Measurements from ENCODE around the gene SMOC1. TPM values are rescaled to one million over a fixed set of nuclear protein-coding genes. Genes with fewer than 3 reads are reported as not detected.

Gene SMOC1
- total RNA-seq, 2 donors from 2014 or later: 14.1 to 18.6 TPM

DNA sequence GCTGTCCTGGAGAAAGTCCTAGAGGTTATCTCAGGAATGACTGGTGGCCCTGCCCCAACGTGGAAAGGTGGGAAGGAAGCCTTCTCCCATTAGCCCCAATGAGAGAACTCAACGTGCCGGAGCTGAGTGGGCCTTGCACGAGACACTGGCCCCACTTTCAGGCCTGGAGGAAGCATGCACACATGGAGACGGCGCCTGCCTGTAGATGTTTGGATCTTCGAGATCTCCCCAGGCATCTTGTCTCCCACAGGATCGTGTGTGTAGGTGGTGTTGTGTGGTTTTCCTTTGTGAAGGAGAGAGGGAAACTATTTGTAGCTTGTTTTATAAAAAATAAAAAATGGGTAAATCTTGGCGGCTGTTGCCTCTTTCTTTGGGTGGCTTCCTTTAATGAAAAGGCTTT lies 152.8 kb downstream of the SMOC1 start:
- Histone ChIP-seq H3K4me3 (no peak overlapping the region), H3K27me3 (no peaks in the 10 kb centered on the region), H3K9me3 (no peaks in the 10 kb centered on the region), H3K4me1 (no peaks in the 10 kb centered on the region), H3K36me3 (no peaks in the 10 kb centered on the region), H3K27ac (no peak overlapping the region)
- TF ChIP-seq, protein P1, sequence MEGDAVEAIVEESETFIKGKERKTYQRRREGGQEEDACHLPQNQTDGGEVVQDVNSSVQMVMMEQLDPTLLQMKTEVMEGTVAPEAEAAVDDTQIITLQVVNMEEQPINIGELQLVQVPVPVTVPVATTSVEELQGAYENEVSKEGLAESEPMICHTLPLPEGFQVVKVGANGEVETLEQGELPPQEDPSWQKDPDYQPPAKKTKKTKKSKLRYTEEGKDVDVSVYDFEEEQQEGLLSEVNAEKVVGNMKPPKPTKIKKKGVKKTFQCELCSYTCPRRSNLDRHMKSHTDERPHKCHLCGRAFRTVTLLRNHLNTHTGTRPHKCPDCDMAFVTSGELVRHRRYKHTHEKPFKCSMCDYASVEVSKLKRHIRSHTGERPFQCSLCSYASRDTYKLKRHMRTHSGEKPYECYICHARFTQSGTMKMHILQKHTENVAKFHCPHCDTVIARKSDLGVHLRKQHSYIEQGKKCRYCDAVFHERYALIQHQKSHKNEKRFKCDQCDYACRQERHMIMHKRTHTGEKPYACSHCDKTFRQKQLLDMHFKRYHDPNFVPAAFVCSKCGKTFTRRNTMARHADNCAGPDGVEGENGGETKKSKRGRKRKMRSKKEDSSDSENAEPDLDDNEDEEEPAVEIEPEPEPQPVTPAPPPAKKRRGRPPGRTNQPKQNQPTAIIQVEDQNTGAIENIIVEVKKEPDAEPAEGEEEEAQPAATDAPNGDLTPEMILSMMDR (IDR thresholded peaks at IDR 0.05): no peak
- DNase-seq (ENCODE audit: low spot score): no peak

DNA sequence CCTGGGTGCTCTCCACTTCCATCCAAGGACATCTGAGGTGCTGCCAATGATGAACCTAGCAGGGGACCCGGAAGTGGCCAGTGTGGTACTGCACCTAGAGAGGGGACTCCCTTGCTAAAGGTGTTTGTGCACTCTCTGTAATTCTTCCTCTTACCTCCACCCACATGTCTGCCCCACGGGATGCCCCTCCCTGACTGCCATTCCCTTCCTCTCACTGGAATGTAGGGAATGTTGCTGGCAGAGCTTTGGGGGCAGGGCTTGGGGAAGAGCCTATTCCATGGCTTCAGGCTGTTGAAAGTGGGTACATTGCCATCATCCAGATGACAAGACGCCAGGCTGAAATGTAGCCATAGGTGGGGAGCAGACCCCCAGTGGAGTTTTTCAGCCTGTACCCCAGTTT lies 153.2 kb downstream of the SMOC1 start:
- no peaks in the 10 kb centered on the region for H3K27me3 ChIP-seq
- no peaks in the 10 kb centered on the region for H3K9me3 ChIP-seq
- no peak overlapping the region for H3K4me3 ChIP-seq
- H3K36me3 ChIP-seq: no peaks in the 10 kb centered on the region
- TF ChIP-seq, protein P1 (IDR thresholded peaks at IDR 0.05): no peak
- DNase-seq (ENCODE audit: low spot score): no peak
- no peaks in the 10 kb centered on the region for H3K4me1 ChIP-seq
- no peak overlapping the region for H3K27ac ChIP-seq

DNA sequence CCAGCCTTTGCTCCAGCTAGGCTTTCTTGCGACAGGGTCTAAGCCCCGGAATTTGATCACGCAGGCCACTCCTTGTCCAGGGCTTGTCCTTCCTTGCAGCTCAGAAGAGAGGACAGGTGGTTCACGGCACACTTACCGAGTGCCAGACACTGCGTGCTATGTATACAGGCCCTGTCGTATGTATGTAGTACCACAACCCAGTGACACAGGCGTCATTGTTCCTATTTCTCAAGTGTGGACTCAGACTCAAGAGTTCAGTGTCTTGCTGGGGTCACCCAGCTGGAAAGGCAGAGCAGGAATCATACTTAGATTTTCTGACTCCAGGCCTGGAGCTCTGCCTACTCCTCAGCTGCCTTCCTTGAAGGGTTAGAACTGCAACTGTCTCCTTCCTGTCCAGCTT lies 153.9 kb downstream of the SMOC1 start:
- TF ChIP-seq, protein P1 (IDR thresholded peaks at IDR 0.05): no peak
- no peak for DNase-seq (ENCODE audit: low spot score)
- Histone ChIP-seq H3K27me3 (no peaks in the 10 kb centered on the region), H3K36me3 (no peaks in the 10 kb centered on the region), H3K27ac (no peak overlapping the region), H3K4me1 (no peaks in the 10 kb centered on the region), H3K4me3 (no peak overlapping the region), H3K9me3 (no peaks in the 10 kb centered on the region)

DNA sequence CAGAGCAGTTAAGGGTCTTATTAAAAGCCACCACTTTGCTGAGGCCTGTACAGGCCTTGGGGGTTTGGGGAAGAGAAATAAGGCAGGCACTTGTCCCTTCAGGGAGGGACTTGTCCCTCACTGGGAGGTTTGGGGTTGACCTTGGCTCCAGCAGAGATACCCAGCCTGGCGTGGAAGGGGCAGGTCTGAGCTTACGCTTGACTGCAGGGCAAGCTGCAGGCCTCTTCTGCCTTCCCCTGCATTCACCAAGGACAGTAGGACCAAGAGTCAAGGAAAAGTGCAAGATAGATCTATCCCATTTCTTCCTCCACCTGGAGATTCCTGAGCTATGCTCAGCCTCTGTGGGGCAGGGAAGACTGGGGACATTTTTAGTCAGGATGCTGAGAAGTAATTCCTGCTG lies 154.3 kb downstream of the SMOC1 start:
- DNase-seq (ENCODE audit: low spot score): no peak
- Histone ChIP-seq H3K4me1 (no peaks in the 10 kb centered on the region), H3K27ac (no peak overlapping the region), H3K9me3 (no peaks in the 10 kb centered on the region), H3K27me3 (no peaks in the 10 kb centered on the region), H3K4me3 (no peak overlapping the region), H3K36me3 (no peaks in the 10 kb centered on the region)
- TF ChIP-seq, protein P1 (IDR thresholded peaks at IDR 0.05): no peak

DNA sequence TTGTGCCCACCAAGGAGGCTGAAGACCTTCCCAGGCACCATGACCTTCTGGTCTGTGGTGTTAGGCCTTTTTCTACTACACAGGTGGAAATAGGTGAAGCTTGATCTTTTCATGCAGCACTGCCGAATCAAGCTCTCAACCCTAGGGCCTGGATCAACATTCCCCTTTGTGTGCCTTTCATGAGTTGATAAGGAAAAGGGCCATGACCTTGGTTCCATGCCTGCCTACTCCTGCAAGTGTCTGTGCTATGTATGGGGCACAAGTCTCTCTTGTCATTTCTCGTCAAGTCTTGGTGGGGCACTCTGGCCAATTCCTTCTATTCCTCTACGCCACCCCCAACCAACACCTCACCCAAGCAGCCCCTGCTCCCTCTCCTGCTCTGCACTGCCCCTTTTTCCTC lies 155.0 kb downstream of the SMOC1 start:
- no peak for DNase-seq (ENCODE audit: low spot score)
- no peaks in the 10 kb centered on the region for H3K9me3 ChIP-seq
- TF ChIP-seq, protein P1 (IDR thresholded peaks at IDR 0.05): no peak
- H3K27me3 ChIP-seq: no peaks in the 10 kb centered on the region
- H3K27ac ChIP-seq: no peak overlapping the region
- H3K4me3 ChIP-seq: no peak overlapping the region
- no peaks in the 10 kb centered on the region for H3K4me1 ChIP-seq
- H3K36me3 ChIP-seq: no peaks in the 10 kb centered on the region

DNA sequence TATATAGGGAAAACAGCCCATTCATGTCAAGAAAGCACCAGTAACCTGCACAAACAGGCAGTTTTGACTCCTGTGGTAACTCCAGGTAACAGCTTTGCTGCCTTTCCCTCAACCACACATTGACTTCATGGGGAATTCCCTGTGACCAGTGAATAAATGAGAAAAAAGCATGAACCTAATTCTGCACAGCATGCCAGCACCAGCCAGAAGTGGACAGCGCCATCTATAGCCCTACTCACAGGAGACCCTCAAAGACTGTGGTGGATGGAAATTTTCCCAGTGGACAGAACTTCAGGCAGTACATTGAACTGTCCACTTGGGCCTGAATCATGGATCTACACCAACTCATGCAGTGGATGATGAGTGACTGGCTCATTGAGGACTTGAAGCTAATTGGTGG lies 157.4 kb downstream of the SMOC1 start:
- no peaks in the 10 kb centered on the region for H3K27me3 ChIP-seq

More for the DNA sequence above, 157.4 kb downstream of the SMOC1 start:
- DNase-seq (ENCODE audit: low spot score): no peak
- Histone ChIP-seq H3K9me3 (no peaks in the 10 kb centered on the region), H3K4me1 (no peaks in the 10 kb centered on the region), H3K27ac (no peak overlapping the region), H3K36me3 (no peaks in the 10 kb centered on the region), H3K4me3 (no peak overlapping the region)
- TF ChIP-seq, protein P1 (IDR thresholded peaks at IDR 0.05): no peak
